GM18519 (cell line): ENCODE measurements around the gene GALNT3.

ENCODE experiments used
- ATAC-seq: cut with Tn5 transposase; IDR thresholded peaks from one replicate; pipeline ENCODE4 v1.9.1; 2021; ENCODE audit warnings: mild to moderate bottlenecking, moderate library complexity; ENCODE audit not compliant: unreplicated experiment, low FRiP score

GALNT3 gene

DNA sequence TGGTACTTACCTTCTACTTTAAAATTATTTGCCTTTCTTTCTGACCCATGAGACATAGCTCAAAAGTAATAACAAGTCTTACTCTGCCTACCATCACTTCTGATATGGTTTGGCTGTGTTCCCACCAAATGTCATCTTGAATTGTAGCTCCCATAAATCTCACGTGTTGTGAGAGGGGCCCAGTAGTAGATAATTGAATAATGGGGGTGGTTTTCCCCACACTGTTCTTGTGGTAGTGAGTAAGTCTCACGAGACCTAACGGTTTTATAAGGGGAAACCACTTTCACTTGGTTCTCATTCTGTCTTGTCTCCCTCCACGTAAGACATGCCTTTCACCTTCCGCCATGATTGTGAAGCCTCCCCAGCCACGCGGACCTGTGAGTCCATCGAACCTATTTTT lies 47.5 kb downstream of the GALNT3 start:
- ATAC-seq = no peak

GRCh38 chr2:165745916-165746315 lies 48.1 kb downstream of the GALNT3 start:
- no peak for ATAC-seq

- peak; percentile 99 for ATAC-seq
These were observed 50.6 kb downstream of the GALNT3 start for GRCh38 chr2:165743442-165743841.

DNA sequence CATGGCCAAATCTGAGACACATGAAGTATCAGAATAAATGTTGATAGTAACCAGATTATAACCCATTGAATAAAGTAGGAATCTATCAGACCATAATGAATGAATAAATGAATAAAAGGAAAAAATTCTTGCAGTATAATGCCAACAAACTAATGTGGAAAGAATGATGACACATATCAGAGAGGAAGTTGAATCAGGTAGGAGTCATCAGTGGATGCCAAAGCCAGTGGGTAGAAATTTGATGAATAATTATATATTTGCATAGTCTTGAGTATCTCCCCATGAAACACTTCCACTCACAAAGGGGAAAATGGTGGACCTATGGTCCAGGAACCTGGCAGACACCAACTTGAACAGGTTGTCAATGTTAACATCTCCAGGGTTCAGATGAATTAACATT lies 68.6 kb downstream of the GALNT3 start:
- no peak for ATAC-seq

GRCh38 chr2:165720511-165720910 lies 73.5 kb downstream of the GALNT3 start:
- ATAC-seq = no peak

DNA sequence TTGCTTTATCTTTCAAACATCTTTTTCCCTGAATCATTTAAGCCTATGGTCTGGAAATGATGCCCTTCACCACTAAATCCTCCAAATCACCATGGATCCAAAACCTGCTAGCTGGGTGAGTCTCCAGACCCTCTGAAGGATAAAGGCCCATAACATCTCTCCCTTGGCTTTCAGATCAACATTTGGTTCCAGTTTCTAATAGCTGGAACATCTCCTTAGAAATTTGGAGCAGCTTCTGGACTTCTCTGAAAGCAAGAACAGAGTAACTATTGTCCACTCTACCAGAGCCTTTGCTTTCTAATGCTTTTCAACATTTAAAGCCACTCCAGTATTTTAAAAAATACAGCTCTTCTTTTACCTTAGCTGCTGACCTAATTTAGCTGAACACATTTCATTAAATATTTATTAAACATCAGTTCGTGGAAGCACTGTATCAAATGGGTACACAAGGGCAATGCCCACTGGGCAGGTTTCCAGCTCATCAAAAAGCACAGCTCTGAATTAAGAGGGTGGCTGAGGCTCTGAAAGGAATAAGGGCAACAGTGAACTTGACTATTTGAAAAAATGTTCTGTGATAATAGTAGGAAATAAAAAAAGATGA lies 75.3 kb downstream of the GALNT3 start:
- no peak for ATAC-seq

DNA sequence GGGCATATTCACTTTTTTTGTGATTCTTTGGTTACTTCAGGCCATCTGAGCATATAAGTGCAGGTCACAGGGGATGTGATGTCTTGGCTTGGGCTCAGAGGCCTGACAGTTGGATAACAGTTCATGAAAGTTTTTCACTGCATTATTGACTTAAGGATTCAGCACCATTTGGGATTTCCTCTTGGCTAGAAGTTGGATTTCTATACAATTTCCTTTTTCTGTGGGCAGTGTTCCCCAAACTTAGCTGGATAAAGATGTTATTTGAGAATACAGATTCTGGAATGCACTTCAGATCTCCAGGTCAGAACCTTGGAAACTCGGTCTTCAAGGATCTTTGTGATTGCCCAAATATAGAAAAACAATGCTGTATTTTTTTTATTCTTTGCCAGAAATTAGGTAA lies 78.0 kb downstream of the GALNT3 start:
- no peak for ATAC-seq

- ATAC-seq = no peak
These were observed 87.0 kb downstream of the GALNT3 start for GRCh38 chr2:165706960-165707487.

- ATAC-seq = no peak
These were observed 92.9 kb downstream of the GALNT3 start for GRCh38 chr2:165701147-165701546.

- no peak for ATAC-seq
These were observed 93.5 kb downstream of the GALNT3 start for GRCh38 chr2:165700531-165700930.

DNA sequence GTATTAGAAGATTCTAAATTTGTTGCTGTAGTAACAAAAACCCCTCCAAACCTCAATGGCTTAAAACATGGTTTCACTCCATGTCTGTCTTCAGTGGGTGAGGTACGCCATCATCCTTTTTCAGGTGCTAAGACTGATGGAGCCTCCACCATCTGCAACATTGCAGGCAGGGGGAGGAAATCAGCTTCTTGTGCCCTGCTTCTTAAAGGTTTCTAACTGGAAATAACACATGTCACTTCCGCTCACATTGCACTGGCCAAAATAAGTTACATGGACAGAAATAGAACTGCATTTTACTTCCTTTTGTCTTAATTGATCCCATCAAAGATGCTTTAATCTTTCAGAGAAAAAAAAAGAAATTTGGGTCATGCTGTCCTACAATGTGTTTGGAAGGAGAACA lies 94.1 kb downstream of the GALNT3 start:
- peak; percentile 47 for ATAC-seq

DNA sequence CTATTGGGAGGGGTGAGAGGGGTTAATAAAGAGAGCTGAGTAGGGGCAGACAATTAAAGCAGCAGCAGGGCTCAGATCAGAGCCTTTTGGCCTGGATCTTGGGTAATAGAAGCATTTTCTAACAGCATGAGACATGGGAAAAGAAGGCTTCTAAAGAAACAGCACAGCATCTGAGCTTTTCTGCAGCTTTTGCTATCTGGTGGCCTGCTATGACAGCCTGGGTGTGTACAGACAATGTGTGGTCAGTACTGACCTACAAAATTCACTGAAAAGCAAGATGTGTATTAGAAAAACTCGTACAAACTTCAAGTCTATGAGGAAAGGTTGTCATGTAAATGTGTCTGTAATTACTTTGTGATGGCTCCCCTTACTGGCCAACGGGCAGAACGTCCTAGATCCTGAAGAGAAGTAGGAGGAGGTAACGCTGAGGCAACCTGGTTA lies 95.6 kb downstream of the GALNT3 start:
- peak; percentile 91 for ATAC-seq

- ATAC-seq = no peak
These were observed 96.2 kb downstream of the GALNT3 start for GRCh38 chr2:165697748-165698443.
